ENCODE data around the gene PRRG1. TPM values are rescaled to one million over a fixed set of nuclear protein-coding genes. Genes with fewer than 3 reads are reported as not detected.

The PRRG1 gene
- total and polyA plus RNA-seq, 4 donors: 12.2 to 17.9 (median 16.1) TPM

Other genes with a start within 250 kb of the PRRG1 start
- 10 to 100 TPM in 1 of 2 donors, 1 to 10 TPM in 1; 2.1 to 11.2 TPM for gene LANCL3, start 222.3 kb downstream of the PRRG1 start, total RNA-seq
- 1 to 10 TPM; 2.3 to 4.9 TPM for gene LANCL3, start 222.3 kb downstream of the PRRG1 start, polyA plus RNA-seq (ENCODE audit: insufficient read length in 2 of 2)

Data from spinal cord (tissue), 4 donors.